MCF 10A (cell line): ENCODE data around the gene MCTP2. TPM values are rescaled to one million over a fixed set of nuclear protein-coding genes. Genes with fewer than 3 reads are reported as not detected.

ENCODE experiments used
- BruUV-seq: library from RNA; stranded (reverse); fragments of 400-500 nt; replicated peaks from 2 replicates; lab custom pipeline; 2021; lab: Mats Ljungman, UMichigan
- CTCF ChIA-PET: fragments of 300-600 bp; sonication (Branson Sonifier 250); formaldehyde crosslinking; extraction: SDS; loops from one replicate; lab custom pipeline; 2021; ENCODE audit warnings: antibody characterized with exemption, inconsistent platforms; lab: Yijun Ruan, JAX
- POLR2A ChIA-PET: fragments of 300-600, 350-650 bp; sonication (Branson Sonifier 250); formaldehyde crosslinking; extraction: SDS; loops from one replicate; lab custom pipeline; 2020; ENCODE audit warnings: antibody characterized with exemption, inconsistent platforms; lab: Yijun Ruan, JAX
- DNase-seq: peaks from one replicate; pipeline ENCODE4 v3.0.0-alpha.2; 2018; ENCODE audit not compliant: unreplicated experiment
- H3K27ac Mint-ChIP-seq: one replicate; pipeline ENCODE4 v1.8.0; 2022; ENCODE audit warnings: mild to moderate bottlenecking, low read depth, mixed read lengths; ENCODE audit not compliant: unreplicated experiment
- H3K27me3 Mint-ChIP-seq: one replicate; pipeline ENCODE4 v1.8.0; 2022; ENCODE audit warnings: mixed read lengths; ENCODE audit not compliant: insufficient read depth, unreplicated experiment
- H3K36me3 Mint-ChIP-seq: one replicate; pipeline ENCODE4 v1.8.0; 2022; ENCODE audit warnings: mild to moderate bottlenecking, moderate library complexity, mixed read lengths; ENCODE audit not compliant: insufficient read depth, unreplicated experiment
- H3K4me1 Mint-ChIP-seq: one replicate; pipeline ENCODE4 v1.8.0; 2022; ENCODE audit warnings: mixed read lengths; ENCODE audit not compliant: insufficient read depth, unreplicated experiment
- H3K4me3 Mint-ChIP-seq: one replicate; pipeline ENCODE4 v1.8.0; 2022; ENCODE audit warnings: mild to moderate bottlenecking, moderate library complexity, mixed read lengths; ENCODE audit not compliant: unreplicated experiment
- H3K9me3 Mint-ChIP-seq: one replicate; pipeline ENCODE4 v1.8.0; 2022; ENCODE audit warnings: mixed read lengths; ENCODE audit not compliant: unreplicated experiment
- CTCF ChIP-seq: fragments of 200-600 bp; IDR thresholded peaks from one replicate; pipeline ENCODE4 v1.8.0; 2022; ENCODE audit warnings: antibody characterized with exemption, mild to moderate bottlenecking; ENCODE audit not compliant: unreplicated experiment
- intact Hi-C: fragments of 100-400 bp; cut with micrococcal nuclease; formaldehyde crosslinking; loops from 2 replicates; pipeline ENCODE4 v1.14.1; 2022
- total RNA-seq: library from RNA; stranded (reverse); gene quantifications from 2 replicates; pipeline ENCODE4 v1.2.3, GENCODE V29; 2022

Gene MCTP2
- total RNA-seq, 1 experiment from 2014 or later = 25.7 TPM

GRCh38 chr15:94314639-94315038, 83.3 kb downstream of the MCTP2 start:
- peaks cover 40% of the 10 kb centered on the region for H3K36me3 Mint-ChIP-seq
- H3K4me3 Mint-ChIP-seq = no peak overlapping the region
- TF ChIP-seq CTCF = no peak
- H3K27ac Mint-ChIP-seq = no peak overlapping the region
- H3K27me3 Mint-ChIP-seq = no peaks in the 10 kb centered on the region
- no TSS peak for BruUV-seq
- H3K9me3 Mint-ChIP-seq = no peaks in the 10 kb centered on the region
- DNase-seq = no peak
- CTCF ChIA-PET = interaction anchor here (2.2 kb wide), 1 partner anchor 9 kb away, joined by 9 read pairs; no protein-coding TSS in a partner anchor
- intact Hi-C loops = no loop called here
- H3K4me1 Mint-ChIP-seq = no peaks in the 10 kb centered on the region
- POLR2A ChIA-PET = no interaction called here

- H3K36me3 Mint-ChIP-seq = peaks cover 48% of the 10 kb centered on the region
- no peak overlapping the region for H3K27ac Mint-ChIP-seq
- no peaks in the 10 kb centered on the region for H3K27me3 Mint-ChIP-seq
- no peak overlapping the region for H3K4me3 Mint-ChIP-seq
- BruUV-seq = no TSS peak
- no peaks in the 10 kb centered on the region for H3K9me3 Mint-ChIP-seq
- DNase-seq = no peak
- intact Hi-C loops = no loop called here
- H3K4me1 Mint-ChIP-seq = no peaks in the 10 kb centered on the region
- CTCF ChIA-PET = interaction anchor here (2.1 kb wide), 1 partner anchor 154 kb away, joined by 6 read pairs; no protein-coding TSS in a partner anchor
- POLR2A ChIA-PET = interaction anchor here (0.5 to 0.7 kb wide), 2 partner anchors 87 to 644 kb away, joined by 3 read pairs; no protein-coding TSS in a partner anchor
- no peak for TF ChIP-seq CTCF
These were observed 85.8 kb downstream of the MCTP2 start for GRCh38 chr15:94317211-94317610.

GRCh38 chr15:94322141-94322540, 90.8 kb downstream of the MCTP2 start:
- DNase-seq = peak; percentile 55
- no peaks in the 10 kb centered on the region for H3K9me3 Mint-ChIP-seq
- TF ChIP-seq CTCF = no peak
- no TSS peak for BruUV-seq
- no peak overlapping the region for H3K4me3 Mint-ChIP-seq
- H3K27ac Mint-ChIP-seq = no peak overlapping the region
- ChIA-PET POLR2A (interaction anchor here (0.8 to 4.7 kb wide), 4 partner anchors 10 to 158 kb away, joined by 3 to 56 read pairs (median 18); partner anchors contain the start of gene MCTP2), CTCF (interaction anchor here (0.6 to 10.3 kb wide), 7 partner anchors 12 to 202 kb away, joined by 3 to 350 read pairs (median 3); partner anchors contain the start of gene MCTP2)
- no peaks in the 10 kb centered on the region for H3K4me1 Mint-ChIP-seq
- intact Hi-C loops = no loop called here
- no peaks in the 10 kb centered on the region for H3K27me3 Mint-ChIP-seq
- peaks cover 26% of the 10 kb centered on the region for H3K36me3 Mint-ChIP-seq

- BruUV-seq = no TSS peak
- Mint-ChIP-seq H3K27me3 (no peaks in the 10 kb centered on the region), H3K9me3 (no peaks in the 10 kb centered on the region), H3K36me3 (peaks cover 21% of the 10 kb centered on the region), H3K4me1 (no peaks in the 10 kb centered on the region), H3K27ac (no peak overlapping the region), H3K4me3 (no peak overlapping the region)
- TF ChIP-seq CTCF = no peak
- ChIA-PET CTCF (interaction anchor here (0.6 to 10.3 kb wide), 27 partner anchors 10 to 1233 kb away, joined by 3 to 350 read pairs (median 6); partner anchors contain the start of gene MCTP2), POLR2A (interaction anchor here (4.0 to 4.7 kb wide), 2 partner anchors 92 to 159 kb away, joined by 34 to 56 read pairs; partner anchors contain the start of gene MCTP2)
- DNase-seq = no peak
- intact Hi-C loops = no loop called here
These were observed 91.7 kb downstream of the MCTP2 start for GRCh38 chr15:94323076-94323475.
